IMR-90 (cell line): Measurements from ENCODE around the gene NETO2. TPM values are rescaled to one million over a fixed set of nuclear protein-coding genes. Genes with fewer than 3 reads are reported as not detected.

ENCODE experiments used
- polyA plus RNA-seq, 3 experiments: library from polyadenylated mRNA; depleted of rRNA; stranded (reverse); fragments of >200 nt; gene quantifications; 2 replicates each; pipeline ENCODE4 v1.2.3, GENCODE V29; 2012; ENCODE audit warnings: low replicate concordance in 1 of 3
- total RNA-seq: library from RNA; depleted of rRNA; stranded (reverse); fragments of >200 nt; gene quantifications from 2 replicates; pipeline ENCODE4 v1.2.3, GENCODE V29; 2012; rRNA removed

NETO2 gene
- total and polyA plus RNA-seq, 2 of the 4 experiments (the other 2 are of a cell fraction): 38.5 to 39.3 TPM

Other genes starting within 250 kb of the NETO2 start
- gene DNAJA2, start 170.3 kb downstream of the NETO2 start, total RNA-seq: 53.9 and 109 TPM in 2 replicates
- gene DNAJA2, start 170.3 kb downstream of the NETO2 start, polyA plus RNA-seq (2012; rRNA removed): 13.1 and 18.6 TPM in 2 replicates